ENCODE data around the gene MAPK8.
A peak's percentile ranks its signal among the peaks of the same experiment; 100 is the strongest.

Gene MAPK8

GRCh38 chr10:48463318-48464003 lies 157.0 kb downstream of the MAPK8 start:
- peak; percentile 16 for DNase-seq (ENCODE audit: low read depth)

GRCh38 chr10:48464121-48464870 lies 157.8 kb downstream of the MAPK8 start:
- DNase-seq (ENCODE audit: low read depth) = no peak

- DNase-seq (ENCODE audit: low read depth) = no peak
Measured at GRCh38 chr10:48464871-48465736, 158.6 kb downstream of the MAPK8 start.

- no peak for DNase-seq (ENCODE audit: low read depth)
Measured at GRCh38 chr10:48465860-48466521, 159.5 kb downstream of the MAPK8 start.

GRCh38 chr10:48466611-48467240 lies 160.2 kb downstream of the MAPK8 start:
- no peak for DNase-seq (ENCODE audit: low read depth)

GRCh38 chr10:48467669-48468068 lies 161.2 kb downstream of the MAPK8 start:
- no peak for DNase-seq (ENCODE audit: low read depth)

- DNase-seq (ENCODE audit: low read depth) = no peak
Measured at GRCh38 chr10:48468130-48468790, 161.8 kb downstream of the MAPK8 start.

GRCh38 chr10:48468866-48469511 lies 162.5 kb downstream of the MAPK8 start:
- DNase-seq (ENCODE audit: low read depth) = no peak

GRCh38 chr10:48469516-48470020 lies 163.1 kb downstream of the MAPK8 start:
- no peak for DNase-seq (ENCODE audit: low read depth)

GRCh38 chr10:48470115-48470892 lies 163.8 kb downstream of the MAPK8 start:
- no peak for DNase-seq (ENCODE audit: low read depth)

GRCh38 chr10:48470893-48471805 lies 164.7 kb downstream of the MAPK8 start:
- no peak for DNase-seq (ENCODE audit: low read depth)

- no peak for DNase-seq (ENCODE audit: low read depth)
Measured at GRCh38 chr10:48472501-48473069, 166.1 kb downstream of the MAPK8 start.

- DNase-seq (ENCODE audit: low read depth) = no peak
Measured at GRCh38 chr10:48473704-48474103, 167.2 kb downstream of the MAPK8 start.

- no peak for DNase-seq (ENCODE audit: low read depth)
Measured at GRCh38 chr10:48474765-48475365, 168.4 kb downstream of the MAPK8 start.

GRCh38 chr10:48475943-48476278 lies 169.4 kb downstream of the MAPK8 start:
- no peak for DNase-seq (ENCODE audit: low read depth)

GRCh38 chr10:48476279-48476982 lies 170.0 kb downstream of the MAPK8 start:
- no peak for DNase-seq (ENCODE audit: low read depth)

- DNase-seq (ENCODE audit: low read depth) = no peak
Measured at GRCh38 chr10:48477141-48477540, 170.7 kb downstream of the MAPK8 start.
